HG02943 (cell line): ENCODE measurements around the gene PRSS53.
A peak's percentile ranks its signal among the peaks of the same experiment; 100 is the strongest.

Source experiments
- ATAC-seq: cut with Tn5 transposase; IDR thresholded peaks from one replicate; pipeline ENCODE4 v1.9.1; 2021; ENCODE audit warnings: mild to moderate bottlenecking, low read depth, moderate library complexity; ENCODE audit not compliant: unreplicated experiment

Gene PRSS53

GRCh38 chr16:31099860-31100638 is 11.3 kb upstream of the PRSS53 start:
- no peak for ATAC-seq

GRCh38 chr16:31094424-31095120 is 5.8 kb upstream of the PRSS53 start, which contains the start of gene VKORC1:
Gene VKORC1 (minus strand): TSS chr16:31094797. CDS start chr16:31094729, 68 bp downstream.
- peak; percentile 72 for ATAC-seq

- peak; percentile 5 for ATAC-seq
Measured at GRCh38 chr16:31094088-31094423, 5.3 kb upstream of the PRSS53 start.

GRCh38 chr16:31093132-31093703 is 4.5 kb upstream of the PRSS53 start:
- ATAC-seq = no peak

- no peak for ATAC-seq
Measured at GRCh38 chr16:31092330-31092729, 3.6 kb upstream of the PRSS53 start.

- no peak for ATAC-seq
Measured at GRCh38 chr16:31090540-31090939, 1.8 kb upstream of the PRSS53 start.

- no peak for ATAC-seq
Measured at GRCh38 chr16:31089199-31089598, 456 bp upstream of the PRSS53 start.

- ATAC-seq = no peak
Measured at GRCh38 chr16:31087971-31088370, 772 bp downstream of the PRSS53 start.

- ATAC-seq = no peak
Measured at GRCh38 chr16:31087481-31087880, 1.3 kb downstream of the PRSS53 start.

- no peak for ATAC-seq
Measured at GRCh38 chr16:31086629-31086906, 2.2 kb downstream of the PRSS53 start.

GRCh38 chr16:31085873-31086628 is 2.7 kb downstream of the PRSS53 start:
- ATAC-seq = no peak

GRCh38 chr16:31085411-31085810 is 3.3 kb downstream of the PRSS53 start:
- no peak for ATAC-seq

GRCh38 chr16:31084584-31085302 is 4.0 kb downstream of the PRSS53 start:
- ATAC-seq = no peak

- ATAC-seq = no peak
Measured at GRCh38 chr16:31083981-31084380, 4.8 kb downstream of the PRSS53 start.

- ATAC-seq = no peak
Measured at GRCh38 chr16:31083556-31083955, 5.2 kb downstream of the PRSS53 start.

GRCh38 chr16:31083081-31083480 is 5.7 kb downstream of the PRSS53 start:
- ATAC-seq = no peak

- ATAC-seq = no peak
Measured at GRCh38 chr16:31082368-31083045, 6.2 kb downstream of the PRSS53 start.

- no peak for ATAC-seq
Measured at GRCh38 chr16:31081428-31082351, 7.1 kb downstream of the PRSS53 start.
